HFFc6 (cell line): ENCODE measurements around the gene S100A8. TPM values are rescaled to one million over a fixed set of nuclear protein-coding genes. Genes with fewer than 3 reads are reported as not detected.

Experiments used
- DNase-seq: peaks from one replicate; pipeline ENCODE4 v3.0.0-alpha.2; 2018
- H3K27ac Mint-ChIP-seq: 2 replicates; pipeline ENCODE4 v1.8.0; 2020; ENCODE audit warnings: mild to moderate bottlenecking, mixed read lengths
- H3K27me3 Mint-ChIP-seq: 2 replicates; pipeline ENCODE4 v1.8.0; 2021; ENCODE audit warnings: mild to moderate bottlenecking, moderate library complexity, mixed read lengths; ENCODE audit not compliant: insufficient read depth
- H3K36me3 Mint-ChIP-seq: 2 replicates; pipeline ENCODE4 v1.8.0; 2021; ENCODE audit warnings: low read depth, mixed read lengths
- H3K4me1 Mint-ChIP-seq: 2 replicates; pipeline ENCODE4 v1.8.0; 2020; ENCODE audit warnings: low read depth, mixed read lengths
- H3K4me3 Mint-ChIP-seq: 2 replicates; pipeline ENCODE4 v1.8.0; 2020; ENCODE audit warnings: mild to moderate bottlenecking, moderate library complexity, mixed read lengths
- H3K9me3 Mint-ChIP-seq: 2 replicates; pipeline ENCODE4 v1.8.0; 2020; ENCODE audit warnings: mild to moderate bottlenecking, mixed read lengths
- CTCF ChIP-seq: fragments of 200-600 bp; sonication (generic); IDR thresholded peaks from 2 replicates; pipeline ENCODE4 v1.5.0; 2021; ENCODE audit warnings: antibody characterized with exemption, mild to moderate bottlenecking
- long read RNA-seq: library from polyadenylated mRNA; unstranded; transcript quantifications from one replicate; pipeline ENCODE4 v2.0.0, GENCODE V29; 2019
- total RNA-seq, 6 experiments: library from RNA; stranded (reverse); fragmentation: NEBNext Ultra II Directional; extraction: Animal tissue kit (Norgen Biotek cat#: 25700); gene quantifications; 2 replicates in 1 of 6; 3 replicates in 5 of 6; pipeline ENCODE4 v1.2.3, GENCODE V29; 2021

Gene S100A8
- total RNA-seq = not detected
- long read RNA-seq = 0 reads

- no peak for DNase-seq
- Mint-ChIP-seq H3K4me1 (no peaks in the 10 kb centered on the region), H3K4me3 (no peak within 1 kb of the TSS), H3K27me3 (peaks cover 20% of the 10 kb centered on the region), H3K9me3 (no peaks in the 10 kb centered on the region), H3K36me3 (no peaks in the 10 kb centered on the region), H3K27ac (no peak within 1 kb of the TSS)
- no peak for TF ChIP-seq CTCF
Observed at GRCh38 chr1:153390938-153391710, at the start of gene S100A8. Gene S100A8 (minus strand): TSS chr1:153391073. CDS start chr1:153390535, 538 bp downstream.

- Mint-ChIP-seq H3K36me3 (no peaks in the 10 kb centered on the region), H3K27me3 (peaks cover 34% of the 10 kb centered on the region), H3K4me3 (no peak overlapping the region), H3K9me3 (no peaks in the 10 kb centered on the region), H3K4me1 (no peaks in the 10 kb centered on the region), H3K27ac (no peak overlapping the region)
- no peak for TF ChIP-seq CTCF
- DNase-seq = no peak
Observed at GRCh38 chr1:153439273-153439672, 48.4 kb upstream of the S100A8 start.

- H3K27me3 Mint-ChIP-seq = peaks cover 28% of the 10 kb centered on the region
- TF ChIP-seq CTCF = no peak
- no peak overlapping the region for H3K27ac Mint-ChIP-seq
- H3K4me1 Mint-ChIP-seq = no peaks in the 10 kb centered on the region
- no peak for DNase-seq
- H3K9me3 Mint-ChIP-seq = no peaks in the 10 kb centered on the region
- no peak overlapping the region for H3K4me3 Mint-ChIP-seq
- no peaks in the 10 kb centered on the region for H3K36me3 Mint-ChIP-seq
Observed at GRCh38 chr1:153438599-153438998, 47.7 kb upstream of the S100A8 start.

GRCh38 chr1:153437236-153437635 is 46.4 kb upstream of the S100A8 start:
- Mint-ChIP-seq H3K4me3 (no peak overlapping the region), H3K27me3 (peaks cover 36% of the 10 kb centered on the region), H3K9me3 (no peaks in the 10 kb centered on the region), H3K4me1 (no peaks in the 10 kb centered on the region), H3K36me3 (no peaks in the 10 kb centered on the region), H3K27ac (no peak overlapping the region)
- TF ChIP-seq CTCF = no peak
- DNase-seq = no peak

- Mint-ChIP-seq H3K9me3 (no peaks in the 10 kb centered on the region), H3K27me3 (peaks cover 35% of the 10 kb centered on the region), H3K4me1 (no peaks in the 10 kb centered on the region), H3K4me3 (no peak overlapping the region), H3K36me3 (no peaks in the 10 kb centered on the region), H3K27ac (no peak overlapping the region)
- no peak for TF ChIP-seq CTCF
- no peak for DNase-seq
Observed at GRCh38 chr1:153434746-153435455, 44.0 kb upstream of the S100A8 start.
